Nephron (organoid): ENCODE results near the gene CACNA1C.

Experiments used
- H3K27ac Mint-ChIP-seq, 3 experiments: 2 replicates each; pipeline ENCODE4 v1.8.0; 2020; ENCODE audit warnings: mixed read lengths in 3 of 3, mild to moderate bottlenecking in 2 of 3, moderate library complexity in 1 of 3
- H3K27me3 Mint-ChIP-seq: 2 replicates; pipeline ENCODE4 v1.8.0; 2021; ENCODE audit warnings: low read depth, mild to moderate bottlenecking, moderate library complexity, mixed read lengths
- H3K36me3 Mint-ChIP-seq: 2 replicates; pipeline ENCODE4 v1.8.0; 2020; ENCODE audit warnings: low read depth, mixed read lengths
- H3K4me1 Mint-ChIP-seq: 2 replicates; pipeline ENCODE4 v1.8.0; 2020; ENCODE audit warnings: mixed read lengths
- H3K4me3 Mint-ChIP-seq, 3 experiments: 2 replicates each; pipeline ENCODE4 v1.8.0; 2020; ENCODE audit warnings: mild to moderate bottlenecking in 3 of 3, mixed read lengths in 3 of 3, moderate library complexity in 2 of 3
- H3K9me3 Mint-ChIP-seq: 2 replicates; pipeline ENCODE4 v1.8.0; 2020; ENCODE audit warnings: mixed read lengths
- CTCF ChIP-seq, 3 experiments: fragments of 200-600 bp; sonication (generic); IDR thresholded peaks; one replicate each; pipeline ENCODE4 v1.5.0; 2021; ENCODE audit warnings: antibody characterized with exemption in 3 of 3; ENCODE audit not compliant: unreplicated experiment in 3 of 3

The CACNA1C gene

GRCh38 chr12:2345902-2346301 lies 293.1 kb downstream of the CACNA1C start:
- Mint-ChIP-seq H3K9me3 (no peaks in the 10 kb centered on the region), H3K4me1 (peaks cover 71% of the 10 kb centered on the region), H3K36me3 (no peaks in the 10 kb centered on the region), H3K27ac (peak overlapping the region; percentile 15 to 27 (median 20)), H3K4me3 (no peak overlapping the region), H3K27me3 (peaks cover 11% of the 10 kb centered on the region)
- no peak for TF ChIP-seq CTCF (IDR thresholded peaks at IDR 0.05; ENCODE audit: unreplicated experiment in 3 of 3)

GRCh38 chr12:2346416-2346815 lies 293.6 kb downstream of the CACNA1C start:
- TF ChIP-seq CTCF (IDR thresholded peaks at IDR 0.05; ENCODE audit: unreplicated experiment in 3 of 3) = no peak

GRCh38 chr12:2347137-2347843 lies 294.5 kb downstream of the CACNA1C start:
- Mint-ChIP-seq H3K36me3 (no peaks in the 10 kb centered on the region), H3K4me1 (peaks cover 62% of the 10 kb centered on the region), H3K27me3 (peaks cover 8% of the 10 kb centered on the region)

More at GRCh38 chr12:2346416-2346815, 293.6 kb downstream of the CACNA1C start:
- H3K4me1 Mint-ChIP-seq = peaks cover 66% of the 10 kb centered on the region
- no peaks in the 10 kb centered on the region for H3K36me3 Mint-ChIP-seq
- peak overlapping the region; percentile 15 to 27 (median 20) for H3K27ac Mint-ChIP-seq
- peaks cover 8% of the 10 kb centered on the region for H3K27me3 Mint-ChIP-seq
- no peaks in the 10 kb centered on the region for H3K9me3 Mint-ChIP-seq
- H3K4me3 Mint-ChIP-seq = no peak overlapping the region

GRCh38 chr12:2347844-2348481 lies 295.2 kb downstream of the CACNA1C start:
- Mint-ChIP-seq H3K9me3 (no peaks in the 10 kb centered on the region), H3K27ac (peak overlapping the region in 1 of 3 experiments; percentile 22), H3K27me3 (peaks cover 8% of the 10 kb centered on the region), H3K4me1 (peaks cover 61% of the 10 kb centered on the region), H3K36me3 (no peaks in the 10 kb centered on the region), H3K4me3 (no peak overlapping the region)
- no peak for TF ChIP-seq CTCF (IDR thresholded peaks at IDR 0.05; ENCODE audit: unreplicated experiment in 3 of 3)

More at GRCh38 chr12:2347137-2347843, 294.5 kb downstream of the CACNA1C start:
- TF ChIP-seq CTCF (IDR thresholded peaks at IDR 0.05; ENCODE audit: unreplicated experiment in 3 of 3) = no peak
- Mint-ChIP-seq H3K9me3 (no peaks in the 10 kb centered on the region), H3K4me3 (no peak overlapping the region), H3K27ac (no peak overlapping the region)

GRCh38 chr12:2348482-2348852 lies 295.7 kb downstream of the CACNA1C start:
- Mint-ChIP-seq H3K27me3 (peaks cover 8% of the 10 kb centered on the region), H3K9me3 (no peaks in the 10 kb centered on the region), H3K4me1 (peaks cover 58% of the 10 kb centered on the region), H3K36me3 (no peaks in the 10 kb centered on the region), H3K27ac (peak overlapping the region in 1 of 3 experiments; percentile 22), H3K4me3 (no peak overlapping the region)
- no peak for TF ChIP-seq CTCF (IDR thresholded peaks at IDR 0.05; ENCODE audit: unreplicated experiment in 3 of 3)
